ENCODE measurements around the gene DOP1B.
A peak's percentile ranks its signal among the peaks of the same experiment; 100 is the strongest.
"Not testable (repeated sequence)": the region's sequence is repeated elsewhere in the genome, so short reads cannot be mapped to it uniquely, and the experiment has no call there.

The DOP1B gene

DNA sequence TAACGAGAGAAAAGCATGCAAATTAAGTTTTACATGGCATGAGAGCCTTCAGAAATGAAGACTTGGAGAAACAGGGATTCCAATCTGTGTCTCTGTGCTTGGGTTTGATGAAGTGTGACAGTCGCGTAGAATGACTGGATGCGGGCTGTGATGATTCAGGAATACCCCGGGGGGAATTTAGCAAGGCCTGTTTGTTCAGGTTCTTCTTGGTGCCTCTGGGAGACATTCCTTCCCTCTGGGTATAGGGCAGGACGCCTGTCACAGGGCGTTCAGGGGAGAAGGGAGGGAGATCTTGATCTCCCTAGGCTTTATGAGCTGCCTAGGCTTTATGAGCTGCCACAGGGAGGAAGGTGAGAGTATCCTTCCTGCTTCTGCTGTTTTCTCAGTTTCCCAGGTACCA, 36.6 kb downstream of the DOP1B start:
- Histone ChIP-seq H3K4me3 (ENCODE audit: low read length) (no peak overlapping the region), H3K9me3 (ENCODE audit: control insufficient read depth, low read length) (no peaks in the 10 kb centered on the region), H3K9ac (ENCODE audit: low read length) (no peak overlapping the region), H3K4me1 (ENCODE audit: control insufficient read depth, insufficient read depth, low read length) (no peaks in the 10 kb centered on the region), H3K27me3 (replicated peaks; ENCODE audit: control insufficient read depth, insufficient read depth, low read length) (no peaks in the 10 kb centered on the region), H3K36me3 (ENCODE audit: control insufficient read depth, insufficient read depth, low read length, severe bottlenecking) (no peaks in the 10 kb centered on the region)
- DNase-seq (ENCODE audit: low read depth) = peak; percentile 52

- H3K9ac ChIP-seq (ENCODE audit: low read length) = no peak overlapping the region
- no peaks in the 10 kb centered on the region for H3K9me3 ChIP-seq (ENCODE audit: control insufficient read depth, low read length)
- H3K36me3 ChIP-seq (ENCODE audit: control insufficient read depth, insufficient read depth, low read length, severe bottlenecking) = no peaks in the 10 kb centered on the region
- no peaks in the 10 kb centered on the region for H3K4me1 ChIP-seq (ENCODE audit: control insufficient read depth, insufficient read depth, low read length)
- H3K4me3 ChIP-seq (ENCODE audit: low read length) = no peak overlapping the region
- no peaks in the 10 kb centered on the region for H3K27me3 ChIP-seq (replicated peaks; ENCODE audit: control insufficient read depth, insufficient read depth, low read length)
- DNase-seq (ENCODE audit: low read depth) = no peak
These were observed 37.4 kb downstream of the DOP1B start for GRCh38 chr21:36194024-36194423.

DNA sequence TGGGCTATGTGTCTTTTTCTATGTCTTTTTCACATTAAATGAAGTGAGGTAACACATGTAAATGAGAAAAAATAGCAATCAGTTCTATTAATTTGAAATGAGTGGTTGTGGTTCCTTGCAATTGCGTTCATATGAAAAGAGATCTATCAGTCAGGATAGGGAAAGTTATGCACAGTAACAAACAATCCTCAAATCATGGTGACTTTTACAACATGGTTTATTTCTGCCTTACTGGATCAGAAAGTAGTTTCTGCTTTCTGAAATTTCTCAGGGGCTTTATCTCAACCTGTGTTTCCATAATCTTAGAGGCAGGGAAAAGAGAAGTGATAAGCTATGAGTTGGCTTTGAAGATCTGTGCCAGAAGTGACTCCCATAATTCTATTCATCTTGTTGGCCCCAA, 39.0 kb downstream of the DOP1B start:
- no peaks in the 10 kb centered on the region for H3K9me3 ChIP-seq (ENCODE audit: control insufficient read depth, low read length)
- no peak overlapping the region for H3K9ac ChIP-seq (ENCODE audit: low read length)
- no peaks in the 10 kb centered on the region for H3K4me1 ChIP-seq (ENCODE audit: control insufficient read depth, insufficient read depth, low read length)
- DNase-seq (ENCODE audit: low read depth) = no peak
- no peaks in the 10 kb centered on the region for H3K27me3 ChIP-seq (replicated peaks; ENCODE audit: control insufficient read depth, insufficient read depth, low read length)
- no peak overlapping the region for H3K4me3 ChIP-seq (ENCODE audit: low read length)
- no peaks in the 10 kb centered on the region for H3K36me3 ChIP-seq (ENCODE audit: control insufficient read depth, insufficient read depth, low read length, severe bottlenecking)

GRCh38 chr21:36199021-36199420, 42.4 kb downstream of the DOP1B start:
- no peak overlapping the region for H3K9ac ChIP-seq (ENCODE audit: low read length)
- H3K9me3 ChIP-seq (ENCODE audit: control insufficient read depth, low read length) = no peaks in the 10 kb centered on the region
- no peak for DNase-seq (ENCODE audit: low read depth)
- H3K36me3 ChIP-seq (ENCODE audit: control insufficient read depth, insufficient read depth, low read length, severe bottlenecking) = no peaks in the 10 kb centered on the region
- H3K4me3 ChIP-seq (ENCODE audit: low read length) = no peak overlapping the region
- no peaks in the 10 kb centered on the region for H3K27me3 ChIP-seq (replicated peaks; ENCODE audit: control insufficient read depth, insufficient read depth, low read length)
- peaks cover 24% of the 10 kb centered on the region for H3K4me1 ChIP-seq (ENCODE audit: control insufficient read depth, insufficient read depth, low read length)

- peaks cover 29% of the 10 kb centered on the region for H3K4me1 ChIP-seq (ENCODE audit: control insufficient read depth, insufficient read depth, low read length)
- DNase-seq (ENCODE audit: low read depth); H3K27me3 ChIP-seq (replicated peaks; ENCODE audit: control insufficient read depth, insufficient read depth, low read length); H3K4me3 ChIP-seq (ENCODE audit: low read length); H3K36me3 ChIP-seq (ENCODE audit: control insufficient read depth, insufficient read depth, low read length, severe bottlenecking); H3K9ac ChIP-seq (ENCODE audit: low read length); H3K9me3 ChIP-seq (ENCODE audit: control insufficient read depth, low read length): not testable (repeated sequence)
These were observed 43.0 kb downstream of the DOP1B start for GRCh38 chr21:36199575-36199974.

DNA sequence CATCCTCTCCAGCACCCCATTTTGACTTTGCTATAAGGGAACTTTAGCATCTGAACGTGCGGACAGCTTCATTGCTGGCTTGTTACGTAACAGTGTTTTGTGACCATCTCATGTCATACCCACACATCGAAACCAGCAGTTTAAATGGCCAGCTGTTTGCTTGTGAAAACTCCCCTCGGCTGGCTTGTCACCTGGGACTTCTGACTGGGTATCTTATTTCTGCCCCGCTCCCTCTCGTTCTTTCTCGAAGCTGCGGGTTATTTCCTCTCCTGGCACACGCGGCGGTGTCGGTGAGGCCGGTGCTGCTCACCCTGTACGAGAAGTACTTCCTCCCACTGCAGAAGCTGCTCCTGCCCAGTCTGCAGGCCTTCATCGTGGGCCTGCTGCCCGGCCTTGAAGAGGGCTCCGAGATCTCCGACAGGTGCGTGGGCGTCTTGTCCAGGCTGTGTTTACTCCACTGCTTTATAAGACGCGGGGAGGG, 43.5 kb downstream of the DOP1B start:
- Histone ChIP-seq H3K9me3 (ENCODE audit: control insufficient read depth, low read length) (no peaks in the 10 kb centered on the region), H3K4me1 (ENCODE audit: control insufficient read depth, insufficient read depth, low read length) (peaks cover 29% of the 10 kb centered on the region), H3K27me3 (replicated peaks; ENCODE audit: control insufficient read depth, insufficient read depth, low read length) (no peaks in the 10 kb centered on the region), H3K4me3 (ENCODE audit: low read length) (no peak overlapping the region), H3K9ac (ENCODE audit: low read length) (no peak overlapping the region), H3K36me3 (ENCODE audit: control insufficient read depth, insufficient read depth, low read length, severe bottlenecking) (no peaks in the 10 kb centered on the region)
- no peak for DNase-seq (ENCODE audit: low read depth)

DNA sequence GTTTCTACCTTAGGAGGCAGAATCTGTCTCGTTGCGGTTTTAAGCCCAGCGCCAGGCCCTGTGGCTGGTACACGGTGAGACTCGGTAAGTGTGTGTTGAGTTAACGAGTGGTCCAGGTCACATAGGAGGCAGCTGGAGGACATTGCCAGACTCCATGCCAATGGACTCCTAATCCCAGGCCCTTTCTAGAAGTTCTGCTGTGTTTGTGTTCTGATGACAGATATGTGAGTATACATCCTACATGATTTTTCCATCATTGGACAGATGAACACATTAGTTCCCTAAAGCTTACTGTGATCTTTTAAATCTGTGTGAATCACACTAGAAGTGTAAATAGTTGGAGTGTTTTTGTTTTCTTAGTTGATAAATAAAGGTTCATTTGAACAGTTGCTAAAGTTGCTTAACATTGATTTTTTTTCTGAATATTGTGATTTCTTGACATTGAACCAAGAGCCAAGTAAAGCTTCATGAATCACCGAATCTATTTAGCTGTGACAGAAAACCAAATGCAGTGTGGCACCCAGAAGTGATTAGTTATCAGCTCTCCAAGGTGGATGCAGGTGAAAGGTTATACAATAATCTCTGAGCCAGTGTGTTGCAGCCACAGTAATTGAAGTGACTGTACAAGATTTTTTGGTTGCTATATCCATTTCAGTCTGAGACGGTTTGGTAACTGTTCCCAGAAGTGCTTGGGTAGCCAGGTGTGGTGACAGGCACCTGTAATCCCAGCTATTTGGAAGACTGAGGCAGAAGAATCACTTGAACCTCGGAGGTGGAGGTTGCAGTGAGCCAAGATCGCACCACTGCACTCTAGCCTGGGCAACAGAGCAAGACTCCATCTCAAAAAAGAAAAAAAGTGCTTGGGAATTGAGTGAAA, 46.3 kb downstream of the DOP1B start:
- H3K9ac ChIP-seq (ENCODE audit: low read length) = peak overlapping the region; percentile 19
- no peak for DNase-seq (ENCODE audit: low read depth)
- no peaks in the 10 kb centered on the region for H3K9me3 ChIP-seq (ENCODE audit: control insufficient read depth, low read length)
- H3K36me3 ChIP-seq (ENCODE audit: control insufficient read depth, insufficient read depth, low read length, severe bottlenecking) = no peaks in the 10 kb centered on the region
- H3K4me1 ChIP-seq (ENCODE audit: control insufficient read depth, insufficient read depth, low read length) = peaks cover 29% of the 10 kb centered on the region
- H3K4me3 ChIP-seq (ENCODE audit: low read length) = peak overlapping the region; percentile 9
- H3K27me3 ChIP-seq (replicated peaks; ENCODE audit: control insufficient read depth, insufficient read depth, low read length) = no peaks in the 10 kb centered on the region

DNA sequence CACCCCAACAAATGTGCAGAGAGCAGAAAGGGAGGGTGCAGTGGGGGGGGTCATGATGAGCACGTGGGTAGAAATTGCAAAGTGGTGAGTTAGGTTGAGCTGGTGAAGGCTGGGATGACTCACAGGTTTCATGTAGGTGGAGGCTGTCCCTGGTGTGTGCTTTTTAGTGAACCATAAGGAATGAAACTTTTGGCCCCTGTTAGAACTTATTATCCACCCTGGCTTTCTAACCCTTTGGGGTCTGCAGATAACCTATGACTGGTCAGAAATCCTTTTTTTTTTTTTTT, 46.9 kb downstream of the DOP1B start:
- no peaks in the 10 kb centered on the region for H3K36me3 ChIP-seq (ENCODE audit: control insufficient read depth, insufficient read depth, low read length, severe bottlenecking)
- H3K4me1 ChIP-seq (ENCODE audit: control insufficient read depth, insufficient read depth, low read length) = peaks cover 29% of the 10 kb centered on the region
- H3K9me3 ChIP-seq (ENCODE audit: control insufficient read depth, low read length) = no peaks in the 10 kb centered on the region

GRCh38 chr21:36204980-36205379, 48.4 kb downstream of the DOP1B start:
- H3K9ac ChIP-seq (ENCODE audit: low read length) = no peak overlapping the region
- no peak for DNase-seq (ENCODE audit: low read depth)
- H3K36me3 ChIP-seq (ENCODE audit: control insufficient read depth, insufficient read depth, low read length, severe bottlenecking) = no peaks in the 10 kb centered on the region
- H3K9me3 ChIP-seq (ENCODE audit: control insufficient read depth, low read length) = no peaks in the 10 kb centered on the region
- no peak overlapping the region for H3K4me3 ChIP-seq (ENCODE audit: low read length)
- no peaks in the 10 kb centered on the region for H3K27me3 ChIP-seq (replicated peaks; ENCODE audit: control insufficient read depth, insufficient read depth, low read length)
- H3K4me1 ChIP-seq (ENCODE audit: control insufficient read depth, insufficient read depth, low read length) = peaks cover 36% of the 10 kb centered on the region

More for the DNA sequence above, 46.9 kb downstream of the DOP1B start:
- Histone ChIP-seq H3K9ac (ENCODE audit: low read length) (no peak overlapping the region), H3K4me3 (ENCODE audit: low read length) (no peak overlapping the region), H3K27me3 (replicated peaks; ENCODE audit: control insufficient read depth, insufficient read depth, low read length) (no peaks in the 10 kb centered on the region)
- DNase-seq (ENCODE audit: low read depth) = peak; percentile 74

GRCh38 chr21:36205962-36206361, 49.3 kb downstream of the DOP1B start:
- Histone ChIP-seq H3K36me3 (ENCODE audit: control insufficient read depth, insufficient read depth, low read length, severe bottlenecking) (no peaks in the 10 kb centered on the region), H3K9me3 (ENCODE audit: control insufficient read depth, low read length) (no peaks in the 10 kb centered on the region)

More at GRCh38 chr21:36205962-36206361, 49.3 kb downstream of the DOP1B start:
- no peaks in the 10 kb centered on the region for H3K27me3 ChIP-seq (replicated peaks; ENCODE audit: control insufficient read depth, insufficient read depth, low read length)
- peaks cover 38% of the 10 kb centered on the region for H3K4me1 ChIP-seq (ENCODE audit: control insufficient read depth, insufficient read depth, low read length)
- no peak overlapping the region for H3K9ac ChIP-seq (ENCODE audit: low read length)
- peak; percentile 30 for DNase-seq (ENCODE audit: low read depth)
- no peak overlapping the region for H3K4me3 ChIP-seq (ENCODE audit: low read length)
